Measurements from ENCODE around the gene BIRC3.

DNA sequence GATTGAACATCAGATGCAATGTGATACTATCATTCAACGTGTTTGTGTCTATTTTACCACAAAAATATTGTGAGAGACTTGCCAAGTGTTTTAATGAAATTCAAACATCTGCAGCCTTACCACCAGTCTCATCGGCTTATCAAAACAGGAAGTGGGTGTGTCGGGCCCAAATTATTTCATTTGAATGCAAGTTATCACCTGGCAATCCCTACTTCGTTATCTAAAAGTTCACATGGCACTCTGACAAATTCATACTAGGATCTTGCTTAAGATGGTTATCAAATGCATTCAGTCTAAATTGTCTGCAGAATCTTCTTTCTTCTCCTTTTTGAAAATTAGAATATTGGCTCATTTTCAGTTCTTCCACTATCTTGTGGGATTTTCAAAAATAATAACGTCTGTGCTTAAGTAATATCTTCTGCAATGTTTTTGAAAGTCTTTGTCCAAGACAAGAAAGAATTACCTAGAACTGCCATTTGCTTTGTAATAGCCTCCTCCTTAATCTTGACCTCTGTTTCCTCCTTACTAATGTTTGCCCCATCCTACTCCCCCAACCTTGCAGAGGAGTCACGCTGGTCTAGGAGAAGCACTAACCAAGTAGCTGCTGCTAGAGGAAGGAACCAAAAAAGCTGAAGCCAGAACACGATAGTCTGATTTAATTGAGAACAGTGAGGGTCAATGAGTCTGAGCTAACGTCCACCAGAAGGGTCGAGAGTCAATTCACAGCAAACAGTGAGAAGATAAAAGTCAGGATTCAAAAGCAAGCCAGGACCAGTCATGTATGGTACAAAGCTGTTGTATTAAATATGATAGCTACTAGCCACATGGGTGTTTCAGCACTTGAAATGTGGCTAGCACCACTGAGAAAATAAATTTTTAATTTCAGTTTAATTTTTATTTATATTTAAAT, 10.2 kb upstream of the BIRC3 start:
- TF ChIP-seq EZH2 (IDR thresholded peaks at IDR 0.05; ENCODE audit: borderline replicate concordance, insufficient read depth, low read length, poor library complexity, severe bottlenecking) (no peak), POLR2AphosphoS5 (IDR thresholded peaks at IDR 0.05) (no peak), RAD21 (conservative IDR thresholded peaks at IDR 0.05) (no peak), EP300 (conservative IDR thresholded peaks at IDR 0.05; ENCODE audit: poor library complexity, severe bottlenecking) (no peak), SMC3 (conservative IDR thresholded peaks at IDR 0.05; ENCODE audit: poor library complexity) (no peak), MXI1 (conservative IDR thresholded peaks at IDR 0.05; ENCODE audit: poor library complexity, severe bottlenecking) (no peak), TAF1 (IDR thresholded peaks at IDR 0.05; ENCODE audit: low read depth) (no peak)
- TF ChIP-seq, protein P1, sequence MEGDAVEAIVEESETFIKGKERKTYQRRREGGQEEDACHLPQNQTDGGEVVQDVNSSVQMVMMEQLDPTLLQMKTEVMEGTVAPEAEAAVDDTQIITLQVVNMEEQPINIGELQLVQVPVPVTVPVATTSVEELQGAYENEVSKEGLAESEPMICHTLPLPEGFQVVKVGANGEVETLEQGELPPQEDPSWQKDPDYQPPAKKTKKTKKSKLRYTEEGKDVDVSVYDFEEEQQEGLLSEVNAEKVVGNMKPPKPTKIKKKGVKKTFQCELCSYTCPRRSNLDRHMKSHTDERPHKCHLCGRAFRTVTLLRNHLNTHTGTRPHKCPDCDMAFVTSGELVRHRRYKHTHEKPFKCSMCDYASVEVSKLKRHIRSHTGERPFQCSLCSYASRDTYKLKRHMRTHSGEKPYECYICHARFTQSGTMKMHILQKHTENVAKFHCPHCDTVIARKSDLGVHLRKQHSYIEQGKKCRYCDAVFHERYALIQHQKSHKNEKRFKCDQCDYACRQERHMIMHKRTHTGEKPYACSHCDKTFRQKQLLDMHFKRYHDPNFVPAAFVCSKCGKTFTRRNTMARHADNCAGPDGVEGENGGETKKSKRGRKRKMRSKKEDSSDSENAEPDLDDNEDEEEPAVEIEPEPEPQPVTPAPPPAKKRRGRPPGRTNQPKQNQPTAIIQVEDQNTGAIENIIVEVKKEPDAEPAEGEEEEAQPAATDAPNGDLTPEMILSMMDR (IDR thresholded peaks at IDR 0.05; ENCODE audit: poor library complexity, severe bottlenecking) = no peak
- TF ChIP-seq, protein P2, sequence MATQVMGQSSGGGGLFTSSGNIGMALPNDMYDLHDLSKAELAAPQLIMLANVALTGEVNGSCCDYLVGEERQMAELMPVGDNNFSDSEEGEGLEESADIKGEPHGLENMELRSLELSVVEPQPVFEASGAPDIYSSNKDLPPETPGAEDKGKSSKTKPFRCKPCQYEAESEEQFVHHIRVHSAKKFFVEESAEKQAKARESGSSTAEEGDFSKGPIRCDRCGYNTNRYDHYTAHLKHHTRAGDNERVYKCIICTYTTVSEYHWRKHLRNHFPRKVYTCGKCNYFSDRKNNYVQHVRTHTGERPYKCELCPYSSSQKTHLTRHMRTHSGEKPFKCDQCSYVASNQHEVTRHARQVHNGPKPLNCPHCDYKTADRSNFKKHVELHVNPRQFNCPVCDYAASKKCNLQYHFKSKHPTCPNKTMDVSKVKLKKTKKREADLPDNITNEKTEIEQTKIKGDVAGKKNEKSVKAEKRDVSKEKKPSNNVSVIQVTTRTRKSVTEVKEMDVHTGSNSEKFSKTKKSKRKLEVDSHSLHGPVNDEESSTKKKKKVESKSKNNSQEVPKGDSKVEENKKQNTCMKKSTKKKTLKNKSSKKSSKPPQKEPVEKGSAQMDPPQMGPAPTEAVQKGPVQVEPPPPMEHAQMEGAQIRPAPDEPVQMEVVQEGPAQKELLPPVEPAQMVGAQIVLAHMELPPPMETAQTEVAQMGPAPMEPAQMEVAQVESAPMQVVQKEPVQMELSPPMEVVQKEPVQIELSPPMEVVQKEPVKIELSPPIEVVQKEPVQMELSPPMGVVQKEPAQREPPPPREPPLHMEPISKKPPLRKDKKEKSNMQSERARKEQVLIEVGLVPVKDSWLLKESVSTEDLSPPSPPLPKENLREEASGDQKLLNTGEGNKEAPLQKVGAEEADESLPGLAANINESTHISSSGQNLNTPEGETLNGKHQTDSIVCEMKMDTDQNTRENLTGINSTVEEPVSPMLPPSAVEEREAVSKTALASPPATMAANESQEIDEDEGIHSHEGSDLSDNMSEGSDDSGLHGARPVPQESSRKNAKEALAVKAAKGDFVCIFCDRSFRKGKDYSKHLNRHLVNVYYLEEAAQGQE (IDR thresholded peaks at IDR 0.05; ENCODE audit: borderline replicate concordance) = no peak

Measured in neural cell (in vitro differentiated cells).